GM10266 (cell line): Measurements from ENCODE around the gene UBE2I.

Experiments
- DNase-seq: peaks from one replicate; pipeline ENCODE4 v3.0.0; 2012; ENCODE audit errors: extremely low spot score
- CTCF ChIP-seq: IDR thresholded peaks from 2 replicates; pipeline ENCODE4 v1.5.1; 2012; ENCODE audit warnings: mild to moderate bottlenecking, low read depth; ENCODE audit not compliant: control insufficient read depth, insufficient read depth; ENCODE audit errors: missing control alignments

The UBE2I gene

GRCh38 chr16:1311738-1312466, 2.5 kb downstream of the UBE2I start:
- TF ChIP-seq CTCF: no peak
- no peak for DNase-seq

- DNase-seq: no peak
- TF ChIP-seq CTCF: no peak
Measured at GRCh38 chr16:1312467-1312816, 3.0 kb downstream of the UBE2I start.

GRCh38 chr16:1312903-1313302, 3.5 kb downstream of the UBE2I start:
- DNase-seq: no peak
- no peak for TF ChIP-seq CTCF

- no peak for DNase-seq
- no peak for TF ChIP-seq CTCF
Measured at GRCh38 chr16:1313721-1314369, 4.4 kb downstream of the UBE2I start.

- no peak for DNase-seq
- TF ChIP-seq CTCF: no peak
Measured at GRCh38 chr16:1314399-1315068, 5.1 kb downstream of the UBE2I start.

- no peak for DNase-seq
- no peak for TF ChIP-seq CTCF
Measured at GRCh38 chr16:1315081-1316032, 5.9 kb downstream of the UBE2I start.
